Stimulated activated memory B cell treated with anti-CD40 and anti-IgM and Interleukin-4, amounts not matched to agents 10 μg/mL and 1 μg/mL and 100 μg/mL, for 72 hours (primary cell): ENCODE measurements around the gene CAMK1D.
A peak's percentile ranks its signal among the peaks of the same experiment; 100 is the strongest.
"Not testable (repeated sequence)": the region's sequence is repeated elsewhere in the genome, so short reads cannot be mapped to it uniquely, and the experiment has no call there.

ENCODE experiments used
- ATAC-seq: fragments of 150-1000 bp; cut with Tn5 transposase; 2 replicates; pipeline ENCODE4 v1.10.0; 2021
- H3K27ac Mint-ChIP-seq: one replicate; pipeline ENCODE4 v1.8.0; 2022; ENCODE audit warnings: mild to moderate bottlenecking, mixed read lengths
- H3K27me3 Mint-ChIP-seq: one replicate; pipeline ENCODE4 v1.8.0; 2022; ENCODE audit warnings: mixed read lengths
- H3K36me3 Mint-ChIP-seq: one replicate; pipeline ENCODE4 v1.8.0; 2022; ENCODE audit warnings: mixed read lengths
- H3K4me1 Mint-ChIP-seq: one replicate; pipeline ENCODE4 v1.8.0; 2022; ENCODE audit warnings: mixed read lengths
- H3K4me3 Mint-ChIP-seq: one replicate; pipeline ENCODE4 v1.8.0; 2022; ENCODE audit warnings: mild to moderate bottlenecking, moderate library complexity, mixed read lengths
- H3K9me3 Mint-ChIP-seq: one replicate; pipeline ENCODE4 v1.8.0; 2022; ENCODE audit warnings: mixed read lengths

Gene CAMK1D

DNA sequence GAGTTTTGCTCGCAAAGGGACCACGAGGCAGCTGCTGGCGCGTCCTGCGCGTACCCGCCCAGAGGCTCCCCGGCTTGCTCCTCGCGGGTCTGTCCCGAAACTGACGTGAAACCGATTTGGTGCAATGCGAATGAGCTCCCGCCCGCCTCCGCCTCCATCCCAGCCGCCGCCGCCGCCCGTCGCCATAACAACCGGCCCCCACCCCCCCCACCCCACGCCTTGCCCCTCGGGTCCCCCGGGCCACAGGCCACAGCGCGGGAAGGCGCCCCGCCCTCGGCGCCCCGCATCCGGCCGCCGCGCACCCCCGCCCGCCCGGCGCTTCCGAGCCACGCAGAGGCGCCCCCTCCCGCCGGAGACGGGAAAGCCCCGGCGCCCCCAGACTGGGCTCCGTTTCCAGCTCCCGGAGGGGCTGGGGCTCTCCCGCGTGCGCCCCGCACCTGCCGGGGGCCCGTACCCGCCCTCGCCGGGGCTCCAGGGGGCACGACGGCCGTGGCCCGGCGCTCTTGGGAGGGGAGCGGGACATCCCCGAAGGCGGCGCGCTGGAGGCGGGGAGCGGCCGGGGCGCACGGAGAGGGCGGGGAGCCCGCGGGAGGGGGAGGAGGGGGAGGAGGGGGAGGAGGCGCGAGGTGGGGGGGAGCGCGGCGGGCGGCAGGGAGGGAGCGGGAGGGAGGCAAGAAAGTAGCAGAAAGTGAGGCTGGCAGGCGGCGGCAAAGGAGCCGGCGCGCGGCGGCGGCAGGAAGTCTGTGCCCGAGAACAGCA lies at the start of gene CAMK1D:
Gene CAMK1D, plus strand, starts transcription at position 678 of the 759 bp plus-strand sequence.
- H3K27ac Mint-ChIP-seq, result peak within 1 kb of the TSS; percentile 95
- peaks cover 55% of the 10 kb centered on the region for H3K4me1 Mint-ChIP-seq
- ATAC-seq, result peak; percentile 83
- H3K9me3 Mint-ChIP-seq, result no peaks in the 10 kb centered on the region
- no peaks in the 10 kb centered on the region for H3K27me3 Mint-ChIP-seq
- peaks cover 9% of the 10 kb centered on the region for H3K36me3 Mint-ChIP-seq
- H3K4me3 Mint-ChIP-seq, result peak within 1 kb of the TSS; percentile 99

DNA sequence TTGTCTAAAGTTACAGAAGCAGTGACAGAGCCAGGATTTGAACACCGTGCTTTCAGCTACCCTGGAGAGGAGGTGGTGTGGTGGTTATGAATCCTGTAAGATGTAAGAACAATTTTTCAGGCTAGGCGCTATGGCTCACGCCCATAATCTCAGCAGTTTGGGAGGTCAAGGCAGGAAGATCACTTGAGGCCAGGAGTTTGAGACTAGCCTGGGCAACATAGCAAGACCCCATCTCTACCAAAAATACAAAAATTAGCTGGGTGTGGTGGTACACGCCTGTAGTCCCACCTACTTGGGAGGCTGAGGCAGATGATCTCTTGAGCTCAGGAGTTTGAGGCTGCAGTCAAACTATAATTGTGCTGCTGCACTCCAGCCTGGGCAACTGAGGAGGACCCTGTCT lies 48.3 kb upstream of the CAMK1D start:
- H3K4me1 Mint-ChIP-seq, H3K4me3 Mint-ChIP-seq, H3K27ac Mint-ChIP-seq, H3K27me3 Mint-ChIP-seq, H3K9me3 Mint-ChIP-seq, ATAC-seq, H3K36me3 Mint-ChIP-seq: not testable (repeated sequence)

DNA sequence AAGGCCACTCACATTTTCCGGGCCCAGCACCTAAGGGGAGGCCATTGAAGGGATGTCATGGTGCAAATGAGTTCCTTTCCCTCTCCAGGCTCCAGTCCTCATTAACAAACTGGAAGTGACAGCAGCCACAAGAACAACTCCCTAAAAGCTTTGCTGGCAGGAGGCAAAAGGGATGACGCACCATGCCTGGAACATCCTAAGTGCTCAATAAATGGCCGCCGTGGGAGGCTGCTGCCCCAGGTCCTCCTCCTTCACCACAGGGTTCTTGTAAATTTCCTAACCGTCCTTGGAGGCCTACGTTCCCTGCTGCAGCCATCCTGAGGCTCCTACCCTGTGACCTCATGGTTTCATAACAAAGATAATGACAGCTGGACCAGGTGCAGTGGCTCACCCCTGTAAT lies 41.3 kb upstream of the CAMK1D start:
- Mint-ChIP-seq H3K36me3 (no peaks in the 10 kb centered on the region), H3K27ac (peak overlapping the region; percentile 94), H3K4me3 (no peak overlapping the region), H3K9me3 (peaks cover 3% of the 10 kb centered on the region), H3K27me3 (no peaks in the 10 kb centered on the region), H3K4me1 (peaks cover 20% of the 10 kb centered on the region)
- ATAC-seq, result no peak

DNA sequence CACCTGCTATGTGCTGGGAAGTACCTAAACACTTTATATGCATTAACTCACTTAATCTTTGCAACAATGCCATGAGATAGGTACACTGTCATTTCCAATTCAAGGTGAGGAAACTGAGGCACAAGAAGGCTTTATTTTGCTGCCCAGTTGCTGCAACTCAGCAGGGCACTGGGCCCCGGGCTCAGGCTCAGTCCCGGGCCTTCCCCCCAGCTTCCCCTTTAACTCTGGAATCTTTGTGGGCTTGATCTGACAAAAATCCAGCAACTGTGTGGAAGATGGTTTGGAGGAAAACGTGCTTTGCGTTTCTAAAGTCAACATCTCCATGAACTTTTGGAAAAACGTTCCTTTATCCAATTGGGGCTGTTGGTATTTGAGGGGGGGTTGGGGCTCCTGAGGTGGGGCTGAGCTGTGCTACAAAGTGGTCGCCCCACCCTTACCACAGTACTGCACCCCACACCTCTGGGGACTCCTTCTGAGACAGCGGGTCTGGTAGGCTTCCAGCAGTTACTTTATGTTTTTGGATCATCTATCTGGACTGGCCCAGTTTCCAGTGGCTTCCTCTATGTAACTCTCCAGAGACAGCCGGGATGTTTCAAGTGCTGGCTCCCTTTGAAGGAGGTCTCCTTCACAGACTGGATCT lies 40.5 kb upstream of the CAMK1D start:
- peaks cover 20% of the 10 kb centered on the region for H3K4me1 Mint-ChIP-seq
- no peak overlapping the region for H3K4me3 Mint-ChIP-seq
- H3K27me3 Mint-ChIP-seq, result no peaks in the 10 kb centered on the region
- peaks cover 3% of the 10 kb centered on the region for H3K9me3 Mint-ChIP-seq
- no peak for ATAC-seq
- H3K27ac Mint-ChIP-seq, result no peak overlapping the region
- no peaks in the 10 kb centered on the region for H3K36me3 Mint-ChIP-seq

DNA sequence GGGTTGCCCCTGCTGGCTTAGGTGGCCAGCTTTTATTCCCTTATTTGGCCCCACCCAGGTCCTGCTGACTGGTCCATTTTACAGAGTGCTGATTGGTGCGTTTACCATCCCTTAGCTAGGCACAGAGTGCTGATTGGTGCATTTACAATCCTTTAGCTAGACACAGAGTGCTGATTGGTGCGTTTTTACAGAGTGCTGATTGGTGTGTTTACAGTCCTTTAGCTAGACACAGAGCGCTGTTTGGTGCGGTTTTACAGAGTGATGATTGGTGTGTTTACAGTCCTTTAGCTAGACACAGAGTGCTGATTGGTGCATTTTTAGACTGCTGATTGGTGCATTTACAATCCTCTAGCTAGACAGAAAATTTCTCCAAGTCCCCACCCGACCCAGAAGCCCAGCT lies 39.6 kb upstream of the CAMK1D start:
- not testable (repeated sequence) for H3K4me3 Mint-ChIP-seq, H3K27ac Mint-ChIP-seq, H3K9me3 Mint-ChIP-seq, H3K27me3 Mint-ChIP-seq, ATAC-seq, H3K36me3 Mint-ChIP-seq
- H3K4me1 Mint-ChIP-seq, result peaks cover 20% of the 10 kb centered on the region

DNA sequence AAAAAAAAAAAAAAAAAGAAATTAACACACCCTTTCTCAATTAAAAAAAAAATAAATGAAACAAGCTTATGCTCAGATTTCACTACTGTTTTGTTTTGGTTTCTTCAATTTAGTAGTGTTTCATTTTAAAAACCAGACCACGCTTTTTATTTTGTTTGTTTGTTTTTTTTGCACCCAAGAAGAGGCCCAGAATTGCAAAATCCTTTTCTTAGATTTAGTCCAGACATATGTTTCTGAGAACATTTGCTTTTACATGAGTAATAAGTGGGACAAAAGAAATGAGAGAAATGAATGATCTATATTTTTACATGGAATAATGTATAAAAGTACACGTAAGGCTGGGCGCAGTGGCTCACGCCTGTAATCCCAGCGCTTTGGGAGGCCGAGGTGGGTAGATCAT lies 34.5 kb upstream of the CAMK1D start:
- Mint-ChIP-seq H3K36me3 (no peaks in the 10 kb centered on the region), H3K27ac (no peak overlapping the region), H3K4me1 (no peaks in the 10 kb centered on the region), H3K4me3 (no peak overlapping the region), H3K27me3 (no peaks in the 10 kb centered on the region), H3K9me3 (peaks cover under 1% of the 10 kb centered on the region)
- no peak for ATAC-seq

DNA sequence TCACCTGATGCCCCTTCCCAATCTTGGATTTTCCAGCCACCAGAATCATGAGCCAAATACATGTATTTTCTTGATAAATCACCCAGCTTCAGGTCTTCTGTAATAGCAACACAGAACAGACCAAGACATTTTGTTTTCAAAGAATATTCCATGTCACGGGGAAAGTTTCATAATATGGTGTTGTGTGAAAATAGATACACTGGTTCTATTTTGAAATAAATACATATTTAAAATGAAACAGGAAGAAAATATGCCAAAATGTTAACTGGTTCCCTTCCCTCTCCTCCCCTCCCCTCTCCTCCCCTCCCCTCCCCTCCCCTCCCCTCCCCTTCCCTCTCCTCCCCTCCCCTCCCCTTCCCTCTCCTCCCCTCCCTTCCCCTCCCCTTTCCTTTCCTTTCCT lies 30.3 kb upstream of the CAMK1D start:
- H3K27me3 Mint-ChIP-seq, result no peaks in the 10 kb centered on the region
- peaks cover 15% of the 10 kb centered on the region for H3K4me1 Mint-ChIP-seq
- H3K27ac Mint-ChIP-seq, result no peak overlapping the region
- no peaks in the 10 kb centered on the region for H3K9me3 Mint-ChIP-seq
- H3K4me3 Mint-ChIP-seq, result no peak overlapping the region
- H3K36me3 Mint-ChIP-seq, result no peaks in the 10 kb centered on the region
- no peak for ATAC-seq

DNA sequence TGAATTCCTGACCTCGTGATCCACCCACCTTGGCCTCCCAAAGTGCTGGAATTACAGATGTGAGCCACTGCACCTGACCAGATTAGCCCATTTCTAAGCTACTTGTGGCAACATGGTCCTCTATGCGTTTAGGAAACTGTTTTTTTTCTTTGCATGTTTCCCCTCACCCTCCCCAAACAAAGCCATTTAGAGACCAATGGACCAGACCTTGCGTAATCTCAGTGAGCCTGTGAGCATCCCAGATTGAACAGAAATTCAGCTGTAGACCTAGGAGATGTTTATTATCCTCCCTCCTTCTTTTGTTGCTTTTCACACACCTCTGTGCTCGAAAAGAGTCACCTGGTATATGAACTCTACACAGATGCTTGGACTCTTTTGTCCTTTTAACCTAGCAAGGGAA lies 28.5 kb upstream of the CAMK1D start:
- no peaks in the 10 kb centered on the region for H3K36me3 Mint-ChIP-seq

DNA sequence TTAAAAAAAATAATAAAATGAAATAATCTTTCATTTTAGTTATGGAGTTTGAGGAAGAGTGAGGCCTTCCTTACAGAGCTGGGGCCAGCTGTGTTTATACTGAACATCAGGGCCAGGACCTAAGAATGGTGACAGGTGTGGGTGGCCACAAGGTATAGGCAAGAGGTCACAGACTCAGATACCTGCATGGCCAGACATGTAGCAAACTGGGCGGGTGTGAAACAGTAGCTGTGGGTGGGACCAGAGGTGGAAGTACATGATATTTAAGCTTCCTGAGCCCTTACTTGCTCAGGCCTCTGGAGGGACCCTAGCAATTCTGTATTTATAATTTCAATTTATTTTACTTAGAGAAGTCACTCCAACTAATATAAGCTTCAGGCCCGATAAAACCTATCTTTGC lies 27.7 kb upstream of the CAMK1D start:
- H3K9me3 Mint-ChIP-seq, result no peaks in the 10 kb centered on the region
- no peak overlapping the region for H3K4me3 Mint-ChIP-seq
- H3K27ac Mint-ChIP-seq, result no peak overlapping the region
- no peak for ATAC-seq
- H3K27me3 Mint-ChIP-seq, result no peaks in the 10 kb centered on the region
- H3K36me3 Mint-ChIP-seq, result no peaks in the 10 kb centered on the region
- H3K4me1 Mint-ChIP-seq, result peaks cover 22% of the 10 kb centered on the region

More for the DNA sequence above, 28.5 kb upstream of the CAMK1D start:
- Mint-ChIP-seq H3K27me3 (no peaks in the 10 kb centered on the region), H3K27ac (peak overlapping the region; percentile 33), H3K9me3 (no peaks in the 10 kb centered on the region), H3K4me3 (no peak overlapping the region), H3K4me1 (peaks cover 16% of the 10 kb centered on the region)
- ATAC-seq, result no peak

DNA sequence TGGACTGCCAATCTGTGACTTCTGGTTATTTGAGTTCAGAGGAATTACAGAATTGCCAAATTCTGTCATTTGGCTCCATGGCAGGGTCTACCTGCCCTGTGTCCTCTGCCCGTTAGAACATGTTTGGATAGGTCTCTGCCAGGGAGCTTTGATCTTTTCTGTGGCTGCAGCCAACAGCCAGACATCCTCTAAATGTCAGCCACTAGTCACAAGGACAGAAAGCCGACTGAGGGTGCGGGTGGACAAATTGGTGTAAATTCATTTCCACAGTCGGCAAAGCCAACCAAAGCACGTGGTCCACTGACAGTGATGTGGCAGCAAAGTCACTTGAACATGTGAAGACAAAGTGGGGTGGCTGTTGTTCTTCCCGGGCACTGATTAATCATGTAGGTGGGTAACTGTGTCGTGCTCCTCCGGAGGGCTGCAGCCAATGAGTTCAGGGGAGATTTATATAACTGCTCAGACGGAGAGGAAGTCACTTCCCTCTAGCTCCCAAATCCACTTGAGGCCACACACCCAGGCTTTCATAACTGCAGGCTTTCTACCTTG lies 26.7 kb upstream of the CAMK1D start:
- Mint-ChIP-seq H3K4me3 (no peak overlapping the region), H3K27ac (peak overlapping the region; percentile 65), H3K9me3 (no peaks in the 10 kb centered on the region), H3K36me3 (no peaks in the 10 kb centered on the region), H3K4me1 (peaks cover 22% of the 10 kb centered on the region), H3K27me3 (no peaks in the 10 kb centered on the region)
- ATAC-seq, result no peak

DNA sequence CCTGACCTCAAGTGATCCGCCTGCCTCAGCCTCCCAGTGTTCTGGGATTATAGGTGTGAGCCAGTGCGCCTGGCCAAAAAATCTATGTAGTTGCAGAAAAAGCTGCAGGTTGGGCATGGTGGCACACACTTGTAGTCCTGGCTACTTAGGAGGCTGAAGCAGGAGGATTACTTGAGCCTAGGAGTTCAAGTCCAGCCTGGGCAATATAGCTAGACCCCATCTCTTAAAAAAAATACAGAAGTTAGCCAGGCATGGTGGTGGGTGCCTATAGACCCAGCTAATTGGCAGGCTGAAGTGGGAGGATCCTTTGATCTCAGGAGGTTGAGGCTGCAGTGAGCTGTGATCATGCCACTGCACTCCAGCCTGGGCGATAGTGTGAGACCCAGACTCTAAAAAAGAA lies 24.8 kb upstream of the CAMK1D start:
- no peaks in the 10 kb centered on the region for H3K36me3 Mint-ChIP-seq
- no peak overlapping the region for H3K27ac Mint-ChIP-seq
- H3K9me3 Mint-ChIP-seq, result no peaks in the 10 kb centered on the region
- H3K4me1 Mint-ChIP-seq, result peaks cover 22% of the 10 kb centered on the region
- H3K4me3 Mint-ChIP-seq, result no peak overlapping the region
- ATAC-seq, result no peak
- no peaks in the 10 kb centered on the region for H3K27me3 Mint-ChIP-seq

DNA sequence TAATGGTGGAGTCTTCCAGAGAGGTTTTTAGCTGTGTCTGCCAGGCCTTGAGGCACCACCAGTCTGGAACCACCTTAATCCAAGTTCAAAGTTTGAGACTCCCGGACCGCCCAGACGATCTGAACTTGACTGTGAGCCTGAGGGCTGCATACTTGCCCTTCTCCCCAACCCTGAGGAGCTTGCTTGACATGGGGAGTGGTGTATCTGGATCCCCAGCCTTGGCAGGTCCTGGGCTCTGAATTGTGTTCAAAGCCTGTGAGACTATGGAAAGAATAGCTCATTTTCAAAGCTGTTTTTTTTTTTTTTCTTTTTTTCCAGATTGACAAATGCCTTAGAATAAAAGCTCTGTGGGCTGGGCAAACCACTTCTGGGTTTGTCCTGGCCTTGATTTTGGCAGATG lies 22.3 kb upstream of the CAMK1D start:
- no peaks in the 10 kb centered on the region for H3K36me3 Mint-ChIP-seq
- no peak overlapping the region for H3K4me3 Mint-ChIP-seq
- H3K4me1 Mint-ChIP-seq, result peaks cover 22% of the 10 kb centered on the region
- H3K27me3 Mint-ChIP-seq, result no peaks in the 10 kb centered on the region
- H3K27ac Mint-ChIP-seq, result no peak overlapping the region
- H3K9me3 Mint-ChIP-seq, result no peaks in the 10 kb centered on the region
- ATAC-seq, result no peak

DNA sequence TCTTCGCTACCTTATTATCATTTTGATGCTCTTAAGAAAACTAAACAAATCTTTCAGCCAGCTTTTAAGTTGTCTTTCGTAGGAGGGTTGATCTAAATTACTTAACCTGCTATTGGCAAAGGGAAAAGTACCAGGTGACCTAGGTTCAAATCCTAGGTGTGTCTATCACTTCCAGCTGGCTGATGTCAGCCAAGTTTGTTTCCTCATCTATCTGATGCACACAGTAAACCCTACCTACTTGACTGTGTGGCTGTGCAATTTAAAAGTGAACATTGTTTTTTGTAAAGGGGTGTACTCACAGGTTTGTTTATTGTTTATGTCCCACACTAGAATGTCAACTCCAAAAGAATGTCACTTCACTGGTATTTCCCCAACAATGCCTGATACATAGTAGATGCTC lies 21.9 kb upstream of the CAMK1D start:
- Mint-ChIP-seq H3K4me3 (no peak overlapping the region), H3K27me3 (no peaks in the 10 kb centered on the region), H3K36me3 (no peaks in the 10 kb centered on the region), H3K9me3 (no peaks in the 10 kb centered on the region), H3K27ac (no peak overlapping the region), H3K4me1 (peaks cover 21% of the 10 kb centered on the region)
- no peak for ATAC-seq

DNA sequence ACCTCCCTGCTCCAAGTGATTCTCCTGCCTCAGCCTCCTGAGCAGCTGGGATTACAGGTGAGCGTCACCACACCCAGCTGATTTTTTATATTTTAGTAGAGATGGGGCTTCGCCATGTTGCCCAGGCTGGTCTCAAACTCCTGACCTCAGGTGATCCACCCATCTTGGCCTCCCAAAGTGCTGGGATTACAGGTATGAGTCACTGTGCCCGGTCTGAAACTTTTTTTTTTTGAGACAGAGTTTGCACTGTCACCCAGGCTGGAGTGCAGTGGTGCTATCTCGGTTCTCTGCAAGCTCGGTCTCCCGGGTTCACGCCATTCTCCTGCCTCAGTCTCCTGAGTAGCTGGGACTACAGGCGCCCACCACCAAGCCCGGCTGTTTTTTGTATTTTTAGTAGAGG lies 21.0 kb upstream of the CAMK1D start:
- H3K27me3 Mint-ChIP-seq, H3K27ac Mint-ChIP-seq, H3K4me3 Mint-ChIP-seq, H3K36me3 Mint-ChIP-seq, ATAC-seq, H3K9me3 Mint-ChIP-seq: not testable (repeated sequence)
- H3K4me1 Mint-ChIP-seq, result peaks cover 15% of the 10 kb centered on the region

DNA sequence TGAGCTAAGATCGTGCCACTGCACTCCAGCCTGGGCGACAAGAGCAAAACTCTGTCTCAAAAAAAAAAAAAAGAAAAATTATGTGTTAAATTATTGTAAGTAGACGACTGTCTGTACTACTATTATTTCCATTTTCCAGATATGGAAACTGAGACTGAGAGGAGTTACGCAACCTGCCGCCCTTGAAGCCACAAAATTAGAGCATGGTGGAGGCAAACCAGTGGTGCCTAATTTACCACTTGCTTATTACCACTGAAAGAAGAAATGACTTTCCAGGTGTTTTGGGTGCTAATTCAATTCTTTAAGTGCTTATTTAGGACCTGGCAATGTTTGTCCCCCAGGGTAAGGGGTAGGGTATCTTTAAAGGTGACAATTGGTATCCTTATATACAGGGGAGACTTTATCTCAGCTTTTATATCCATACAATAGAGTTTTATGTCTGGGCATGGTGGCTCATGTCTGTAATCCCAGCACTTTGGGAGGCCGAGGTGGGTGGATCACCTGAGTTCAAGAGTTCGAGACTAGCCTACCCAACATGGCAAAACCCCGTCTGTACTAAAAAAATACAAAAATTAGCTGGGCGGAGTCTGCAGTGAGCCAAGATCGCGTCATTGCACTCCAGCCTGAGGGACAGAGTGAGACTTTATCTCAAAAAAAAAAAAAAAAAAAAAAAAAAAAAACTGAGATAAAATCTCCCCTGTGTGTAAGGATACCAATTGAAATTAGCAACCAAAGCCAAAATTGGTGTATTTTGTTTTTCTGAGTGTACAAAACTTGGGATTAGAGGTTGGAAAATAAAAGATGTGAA lies 16.6 kb upstream of the CAMK1D start:
- no peak for ATAC-seq
- peaks cover 22% of the 10 kb centered on the region for H3K4me1 Mint-ChIP-seq
- no peak overlapping the region for H3K4me3 Mint-ChIP-seq
- H3K36me3 Mint-ChIP-seq, result no peaks in the 10 kb centered on the region
- H3K27ac Mint-ChIP-seq, result peak overlapping the region; percentile 75
- no peaks in the 10 kb centered on the region for H3K27me3 Mint-ChIP-seq
- no peaks in the 10 kb centered on the region for H3K9me3 Mint-ChIP-seq
